ENCODE results near the gene PRSS56.
"Not testable (repeated sequence)": the region's sequence is repeated elsewhere in the genome, so short reads cannot be mapped to it uniquely, and the experiment has no call there.

The PRSS56 gene

GRCh38 chr2:232542715-232543467 is 22.7 kb downstream of the PRSS56 start:
- DNase-seq, result no peak

- no peak for DNase-seq
Measured at GRCh38 chr2:232543491-232543890, 23.3 kb downstream of the PRSS56 start.

- no peak for DNase-seq
Measured at GRCh38 chr2:232543928-232544631, 23.9 kb downstream of the PRSS56 start.

GRCh38 chr2:232544674-232545073 is 24.5 kb downstream of the PRSS56 start:
- no peak for DNase-seq

DNA sequence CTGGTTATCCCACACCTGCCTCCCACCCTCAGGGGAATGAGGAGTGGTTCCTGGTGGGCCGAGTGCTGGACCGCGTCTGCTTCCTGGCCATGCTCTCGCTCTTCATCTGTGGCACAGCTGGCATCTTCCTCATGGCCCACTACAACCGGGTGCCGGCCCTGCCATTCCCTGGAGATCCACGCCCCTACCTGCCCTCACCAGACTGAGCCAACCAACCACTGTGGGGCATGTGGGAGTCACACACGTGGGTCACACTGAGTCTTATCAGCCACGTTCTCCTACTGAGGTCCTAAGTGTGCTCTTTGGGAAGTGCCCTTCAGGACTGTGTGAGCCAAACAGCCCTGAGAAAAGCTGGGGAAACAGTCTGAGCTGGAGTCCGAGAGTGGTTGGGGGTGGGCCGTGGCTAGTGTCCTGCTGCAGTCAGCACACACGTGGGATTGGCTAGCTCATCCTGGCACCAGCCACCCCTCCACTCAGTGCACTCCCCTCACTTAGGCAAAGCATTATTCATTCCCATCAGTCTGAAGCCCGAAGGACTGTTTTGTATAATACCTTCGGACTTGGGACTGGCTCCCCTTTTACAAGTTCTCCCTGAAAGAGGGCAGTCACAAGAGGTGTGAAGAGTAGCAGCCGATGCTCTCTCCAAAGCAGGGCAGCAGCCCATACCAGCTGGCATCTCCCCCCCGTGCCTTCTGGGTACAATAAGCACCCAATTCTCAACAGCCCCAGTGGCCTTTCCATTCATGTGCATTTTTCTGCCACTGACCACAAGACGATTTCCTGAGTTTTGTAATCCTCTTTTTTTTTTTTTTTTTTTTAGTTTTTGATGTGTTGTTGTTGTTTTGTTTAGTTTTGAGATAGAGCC is 25.6 kb downstream of the PRSS56 start:
- no peak for DNase-seq

- no peak for DNase-seq
Measured at GRCh38 chr2:232547991-232548390, 27.8 kb downstream of the PRSS56 start.

DNA sequence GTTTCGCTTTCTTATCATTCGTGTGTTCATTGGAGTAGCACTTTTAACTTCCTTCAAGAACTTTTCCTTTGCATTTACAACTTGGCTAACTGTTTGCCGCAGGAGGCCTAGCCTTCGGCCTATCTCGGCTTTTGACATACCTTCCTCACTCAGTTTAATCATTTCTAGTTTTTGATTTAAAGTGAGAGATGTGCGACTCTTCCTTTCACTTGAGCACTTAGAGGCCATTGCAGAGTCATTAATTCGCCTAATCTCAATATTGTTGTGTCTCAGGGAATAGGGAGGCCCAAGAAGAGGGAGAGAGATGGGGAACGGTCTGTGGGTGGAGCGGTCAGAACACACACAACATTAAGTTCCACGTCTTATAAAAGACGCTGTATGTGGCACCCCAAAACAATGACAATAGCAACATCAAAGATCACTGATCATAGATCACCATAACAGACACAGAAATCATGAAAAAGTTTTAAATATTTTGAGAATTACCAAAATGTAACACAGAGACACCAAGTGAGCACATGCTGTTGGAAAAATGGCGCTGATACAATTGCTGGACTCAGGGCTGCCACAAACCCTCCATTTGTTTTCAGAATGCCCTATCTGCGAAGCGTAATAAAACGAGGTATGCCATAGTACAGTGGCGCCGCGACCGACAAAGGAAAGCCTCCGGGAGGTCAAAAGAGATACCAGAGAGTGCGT is 29.6 kb downstream of the PRSS56 start:
- no peak for DNase-seq

- DNase-seq, result peak; percentile 98
Measured at GRCh38 chr2:232550354-232551249, 30.4 kb downstream of the PRSS56 start, which contains the start of the genes EIF4E2 and TIGD1. EIF4E2 (plus strand) TSS chr2:232550689; CDS start chr2:232550725, 36 bp downstream. TIGD1 (minus strand) TSS chr2:232550557; CDS start chr2:232549882, 675 bp downstream.

- DNase-seq, result no peak
Measured at GRCh38 chr2:232551250-232551638, 31.1 kb downstream of the PRSS56 start.

- DNase-seq, result no peak
Measured at GRCh38 chr2:232551776-232552175, 31.6 kb downstream of the PRSS56 start.

DNA sequence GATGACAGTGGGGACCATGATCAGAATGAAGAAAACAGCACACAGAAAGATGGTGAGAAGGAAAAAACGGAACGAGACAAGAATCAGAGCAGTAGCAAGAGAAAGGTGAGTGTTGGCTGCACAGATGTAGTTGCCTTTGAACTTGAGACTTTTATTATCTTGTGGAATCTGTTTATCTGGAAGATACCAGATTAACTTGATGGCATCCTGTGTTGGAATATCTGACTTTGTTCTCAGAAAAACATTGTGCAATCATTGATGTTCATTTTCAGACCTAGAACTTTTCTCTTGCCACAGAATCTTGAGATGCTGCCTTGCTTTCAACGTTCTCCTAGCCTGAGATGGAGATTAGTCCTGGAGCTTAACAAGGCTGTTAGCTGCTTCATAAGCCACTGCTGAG is 36.2 kb downstream of the PRSS56 start:
- DNase-seq, result no peak

DNA sequence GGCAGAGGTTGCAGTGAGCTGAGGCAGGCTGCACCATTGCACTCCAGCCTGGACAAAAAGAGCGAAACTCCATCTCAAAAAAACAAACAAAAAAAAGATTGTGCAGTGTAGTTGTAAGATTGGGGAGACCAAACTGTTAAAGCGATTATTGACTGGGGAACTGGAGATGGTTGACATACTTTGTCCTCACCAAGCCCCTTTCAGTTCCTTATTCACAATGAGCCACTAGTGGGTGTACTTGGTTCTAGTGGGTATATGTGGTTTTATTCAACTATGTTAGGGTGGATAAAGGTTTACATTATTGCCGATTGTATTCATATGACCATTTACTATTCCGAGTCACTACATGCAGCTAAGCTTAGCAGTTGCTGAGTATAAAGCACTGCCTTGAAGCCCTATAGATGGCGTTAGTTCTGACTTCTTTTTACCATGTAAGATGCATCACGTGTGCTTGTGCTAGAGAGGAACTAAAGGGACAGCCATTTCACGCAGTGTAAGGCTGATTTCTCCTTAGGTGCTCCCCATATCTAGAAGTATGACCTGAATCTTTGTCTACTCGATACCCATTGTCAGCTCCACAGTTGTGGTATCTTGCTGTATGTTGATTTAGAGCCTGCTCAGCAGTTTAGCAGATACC is 42.4 kb downstream of the PRSS56 start:
- no peak for DNase-seq

DNA sequence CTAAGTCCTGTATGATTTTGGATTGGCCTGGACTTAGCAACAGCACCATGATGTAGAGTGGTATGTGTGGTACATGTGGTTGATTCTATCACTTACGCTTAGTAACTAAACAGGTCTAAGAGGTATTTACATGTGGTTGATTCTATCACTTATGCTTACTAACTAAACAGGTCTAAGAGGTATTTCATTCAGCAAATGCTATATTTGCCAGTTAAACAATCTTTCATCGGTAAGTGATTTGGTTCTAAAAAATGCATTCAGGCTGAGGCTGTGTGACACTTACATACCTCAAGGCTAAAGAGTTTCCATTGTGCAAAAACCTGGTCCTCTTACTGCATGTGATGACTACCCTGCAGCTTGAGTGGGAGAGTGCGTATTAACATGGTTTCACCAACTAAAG is 43.4 kb downstream of the PRSS56 start:
- no peak for DNase-seq

DNA sequence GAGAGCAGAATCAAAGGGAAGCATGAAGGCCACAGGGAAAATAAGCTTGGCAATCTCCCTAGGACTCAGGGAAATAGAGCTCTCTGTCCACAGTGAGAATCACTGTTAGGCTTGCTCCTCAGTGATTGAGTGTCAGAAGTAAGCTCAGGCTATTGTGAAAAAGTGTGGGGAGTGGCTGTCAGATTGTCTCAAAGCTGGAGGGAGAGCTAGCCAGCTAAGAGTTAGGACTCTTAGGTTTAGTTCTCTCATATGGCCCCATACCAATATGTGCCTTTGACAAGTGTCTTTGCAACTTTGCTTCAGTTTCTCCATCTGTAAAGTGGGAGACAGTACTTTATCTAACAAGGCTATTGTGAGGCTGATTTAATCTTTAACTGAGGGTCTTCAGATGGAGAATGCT is 47.5 kb downstream of the PRSS56 start:
- DNase-seq, result no peak

- no peak for DNase-seq
Measured at GRCh38 chr2:232568161-232568560, 48.0 kb downstream of the PRSS56 start.

- DNase-seq, result no peak
Measured at GRCh38 chr2:232569541-232569940, 49.4 kb downstream of the PRSS56 start.

GRCh38 chr2:232570481-232570880 is 50.3 kb downstream of the PRSS56 start:
- DNase-seq, result not testable (repeated sequence)

DNA sequence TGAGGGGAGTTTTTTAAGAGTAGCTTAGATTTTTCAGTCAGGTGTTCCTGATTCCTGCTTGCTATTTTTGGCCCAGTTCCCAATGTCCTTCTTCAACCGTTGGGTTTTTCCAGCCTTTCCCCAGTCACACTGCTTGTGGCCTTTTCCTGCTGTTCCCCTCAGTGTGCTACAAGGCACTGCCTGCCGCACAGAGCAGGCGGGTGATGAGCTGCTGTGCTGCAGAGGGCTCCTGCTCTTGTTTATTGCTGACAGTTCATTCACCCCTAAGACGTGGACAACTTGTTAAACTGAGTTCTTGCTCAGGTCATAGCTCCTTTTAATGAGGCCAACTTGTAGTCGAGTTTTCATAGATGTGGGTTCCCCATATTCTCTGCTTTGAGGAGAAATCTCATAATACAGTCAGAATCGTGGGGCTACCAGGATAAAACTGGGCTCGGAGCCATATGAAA is 50.9 kb downstream of the PRSS56 start:
- no peak for DNase-seq

DNA sequence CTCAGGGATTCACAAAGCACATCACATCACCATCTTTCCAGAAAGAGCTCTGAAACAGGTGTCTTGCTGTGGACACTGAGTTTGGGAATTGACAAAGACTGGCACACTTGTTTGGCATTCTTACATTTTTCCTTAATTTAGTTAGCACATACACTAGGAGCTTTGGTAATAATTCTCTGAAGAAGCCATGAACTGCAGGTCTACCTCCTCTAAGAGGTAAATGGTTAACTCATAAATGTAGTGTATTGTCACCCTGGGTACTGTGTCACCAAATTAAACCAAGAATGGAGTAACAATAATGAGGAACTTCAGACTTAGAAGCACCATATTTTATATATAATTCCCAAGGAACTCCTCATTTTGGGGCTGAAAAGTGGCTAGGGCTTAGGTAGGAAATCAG is 52.9 kb downstream of the PRSS56 start:
- DNase-seq, result no peak

- no peak for DNase-seq
Measured at GRCh38 chr2:232573771-232574435, 53.7 kb downstream of the PRSS56 start.

All from 8988T (cell line).